Duodenal mucosa (tissue), 2 donors: ENCODE measurements around the gene CAMTA1.
"Not testable (repeated sequence)": the region's sequence is repeated elsewhere in the genome, so short reads cannot be mapped to it uniquely, and the experiment has no call there.

Experiments
- H3K27ac ChIP-seq: one replicate; pipeline ENCODE4 v1.7.0; 2013; ENCODE audit warnings: low read depth, low read length
- H3K27me3 ChIP-seq, 2 donors: one replicate each; pipeline ENCODE4 v1.7.0; 2013; ENCODE audit warnings: low read length in 2 of 2, control low read depth in 1 of 2; ENCODE audit not compliant: insufficient read depth in 2 of 2, control insufficient read depth in 1 of 2
- H3K36me3 ChIP-seq, 2 donors: one replicate each; pipeline ENCODE4 v1.7.0; 2013; ENCODE audit warnings: low read length in 2 of 2, control low read depth in 1 of 2; ENCODE audit not compliant: insufficient read depth in 2 of 2, control insufficient read depth in 1 of 2
- H3K4me1 ChIP-seq, 2 donors: one replicate each; pipeline ENCODE4 v1.7.0; 2013; ENCODE audit warnings: low read length in 2 of 2, control low read depth in 1 of 2; ENCODE audit not compliant: insufficient read depth in 2 of 2, control insufficient read depth in 1 of 2
- H3K4me3 ChIP-seq, 2 donors: one replicate each; pipeline ENCODE4 v1.7.0; 2013; ENCODE audit warnings: low read length in 2 of 2, low read depth in 1 of 2
- H3K9ac ChIP-seq, 2 donors: one replicate each; pipeline ENCODE4 v1.7.0; 2013; ENCODE audit warnings: low read length in 2 of 2, low read depth in 1 of 2
- H3K9me3 ChIP-seq, 2 donors: one replicate each; pipeline ENCODE4 v1.7.0; 2013; ENCODE audit warnings: low read length in 2 of 2, control low read depth in 1 of 2; ENCODE audit not compliant: control insufficient read depth in 1 of 2

Gene CAMTA1

DNA sequence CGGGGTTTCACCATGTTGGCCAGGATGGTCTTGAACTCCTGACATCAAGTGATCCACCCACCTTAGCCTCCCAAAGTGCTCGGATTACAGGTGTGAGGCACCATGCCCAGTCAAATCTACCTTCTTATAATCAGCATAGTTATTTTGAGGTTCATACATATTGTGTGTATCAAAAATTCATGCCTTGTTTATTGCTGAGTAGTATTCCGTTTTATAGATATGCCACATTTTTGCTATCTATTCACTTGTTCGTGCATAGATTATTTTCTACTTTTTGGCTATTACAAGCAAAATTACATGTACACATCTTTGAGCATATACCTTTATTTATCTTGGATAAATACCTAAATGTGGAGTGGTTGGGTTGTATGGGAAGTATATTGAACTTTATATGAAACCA is 344.9 kb downstream of the CAMTA1 start:
- H3K36me3 ChIP-seq = no peaks in the 10 kb centered on the region
- no peak overlapping the region for H3K9ac ChIP-seq
- H3K27me3 ChIP-seq = no peaks in the 10 kb centered on the region
- H3K4me1 ChIP-seq = no peaks in the 10 kb centered on the region
- no peak overlapping the region for H3K27ac ChIP-seq
- no peak overlapping the region for H3K4me3 ChIP-seq
- H3K9me3 ChIP-seq = no peaks in the 10 kb centered on the region

DNA sequence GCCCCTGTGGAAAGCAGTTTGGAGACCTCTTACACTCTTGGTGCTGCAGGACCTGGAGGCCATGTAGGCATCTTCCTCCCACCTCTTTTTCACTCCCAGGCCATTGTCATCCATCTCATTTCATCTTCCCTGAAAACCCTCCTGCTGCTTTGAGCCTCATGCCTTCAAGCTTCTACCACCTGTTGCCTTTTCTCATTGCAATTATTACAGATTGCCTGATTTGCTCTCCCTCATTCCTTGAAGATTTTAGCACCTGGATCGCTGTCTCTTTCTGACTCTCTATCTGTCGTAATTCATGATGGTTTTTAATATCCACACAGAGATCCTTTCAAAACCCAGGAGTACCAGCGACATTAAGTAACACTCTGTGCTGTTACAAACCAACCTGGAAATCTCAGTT is 350.2 kb downstream of the CAMTA1 start:
- H3K9ac ChIP-seq = no peak overlapping the region
- no peaks in the 10 kb centered on the region for H3K4me1 ChIP-seq
- H3K27ac ChIP-seq = no peak overlapping the region
- H3K9me3 ChIP-seq = no peaks in the 10 kb centered on the region
- no peaks in the 10 kb centered on the region for H3K27me3 ChIP-seq
- H3K4me3 ChIP-seq = no peak overlapping the region
- H3K36me3 ChIP-seq = no peaks in the 10 kb centered on the region

DNA sequence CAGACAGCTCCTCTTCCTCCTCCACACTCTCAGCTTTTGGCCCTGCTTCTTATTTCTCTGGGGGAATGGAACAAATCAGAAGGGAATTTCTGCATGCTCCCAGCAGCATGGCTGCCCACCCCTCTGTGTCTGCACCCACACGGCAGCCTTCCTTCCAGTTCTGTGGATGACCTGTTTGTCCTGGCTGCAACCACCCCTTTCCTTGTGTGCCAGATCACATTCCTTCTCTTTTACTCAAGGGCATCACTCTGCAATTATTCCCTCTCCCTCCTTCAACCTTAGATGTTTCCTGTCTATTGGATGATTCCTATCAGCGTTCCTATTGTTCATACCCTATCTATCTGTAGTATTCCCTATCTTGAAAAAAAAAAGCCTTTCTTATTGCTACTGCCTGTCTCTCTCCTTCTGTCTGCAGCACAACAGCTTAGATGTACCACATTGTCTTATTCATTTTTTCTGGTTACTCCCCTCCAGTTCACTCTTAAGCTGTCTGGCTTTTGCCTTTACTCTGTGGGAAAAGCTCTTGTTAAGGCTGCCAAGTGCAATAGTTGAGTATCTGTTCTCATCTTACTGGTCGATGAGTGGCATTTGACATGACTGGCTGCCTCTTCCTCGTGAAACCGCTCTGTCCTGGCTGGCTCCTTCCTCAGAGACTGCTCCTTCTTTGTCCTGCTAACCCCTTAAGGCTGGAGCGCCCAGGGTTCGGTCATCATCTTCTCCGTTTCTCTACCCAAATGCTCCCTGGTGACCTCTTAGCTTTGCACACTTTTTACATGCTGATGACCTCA is 351.1 kb downstream of the CAMTA1 start:
- Histone ChIP-seq H3K9me3 (no peaks in the 10 kb centered on the region), H3K27me3 (no peaks in the 10 kb centered on the region)

DNA sequence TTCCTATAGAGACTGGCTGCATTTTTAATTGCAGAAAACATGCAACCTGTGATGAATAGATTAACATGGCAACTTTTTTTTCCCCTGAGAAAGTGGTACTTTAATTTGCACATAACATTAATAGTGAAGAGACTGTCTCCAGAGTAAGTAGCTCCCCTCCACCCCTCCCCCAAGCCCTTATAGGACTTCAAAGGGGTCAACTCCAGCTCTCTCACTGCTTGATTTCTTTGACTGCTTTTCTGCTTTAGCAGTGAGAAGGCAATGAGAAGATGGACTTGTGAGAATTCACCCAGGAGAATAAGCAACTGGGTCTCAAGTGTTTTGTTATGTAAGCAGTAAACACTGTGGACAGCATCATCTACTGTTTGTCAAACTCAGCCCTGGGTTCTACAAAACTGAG is 355.0 kb downstream of the CAMTA1 start:
- no peaks in the 10 kb centered on the region for H3K27me3 ChIP-seq
- H3K27ac ChIP-seq = no peak overlapping the region
- H3K9ac ChIP-seq = no peak overlapping the region
- no peaks in the 10 kb centered on the region for H3K4me1 ChIP-seq
- no peak overlapping the region for H3K4me3 ChIP-seq
- no peaks in the 10 kb centered on the region for H3K9me3 ChIP-seq
- H3K36me3 ChIP-seq = no peaks in the 10 kb centered on the region

More for the DNA sequence above, 351.1 kb downstream of the CAMTA1 start:
- Histone ChIP-seq H3K27ac (no peak overlapping the region), H3K4me3 (no peak overlapping the region), H3K9ac (no peak overlapping the region), H3K4me1 (no peaks in the 10 kb centered on the region), H3K36me3 (no peaks in the 10 kb centered on the region)

DNA sequence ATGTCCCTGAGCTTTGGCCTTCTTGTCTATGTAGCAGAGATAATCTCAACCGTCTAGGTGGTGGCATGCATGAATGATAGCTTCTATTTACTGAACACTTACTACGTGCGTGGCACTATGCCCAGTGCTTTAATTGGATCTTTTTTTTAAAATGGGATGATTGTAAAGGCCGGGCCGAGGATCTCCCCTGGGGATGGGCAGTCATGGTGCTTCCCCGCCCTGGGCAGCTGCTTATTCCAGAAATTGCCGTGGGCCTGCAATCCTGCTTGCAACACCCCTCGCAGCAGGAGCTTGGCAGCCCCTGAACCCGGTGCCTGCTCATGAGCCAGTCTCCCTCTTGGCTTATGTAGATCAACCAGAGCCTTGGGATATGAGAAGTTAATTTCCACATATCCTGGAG is 360.7 kb downstream of the CAMTA1 start:
- Histone ChIP-seq H3K9me3 (no peaks in the 10 kb centered on the region), H3K4me1 (no peaks in the 10 kb centered on the region), H3K4me3 (no peak overlapping the region), H3K27me3 (no peaks in the 10 kb centered on the region), H3K27ac (no peak overlapping the region), H3K36me3 (no peaks in the 10 kb centered on the region), H3K9ac (no peak overlapping the region)

DNA sequence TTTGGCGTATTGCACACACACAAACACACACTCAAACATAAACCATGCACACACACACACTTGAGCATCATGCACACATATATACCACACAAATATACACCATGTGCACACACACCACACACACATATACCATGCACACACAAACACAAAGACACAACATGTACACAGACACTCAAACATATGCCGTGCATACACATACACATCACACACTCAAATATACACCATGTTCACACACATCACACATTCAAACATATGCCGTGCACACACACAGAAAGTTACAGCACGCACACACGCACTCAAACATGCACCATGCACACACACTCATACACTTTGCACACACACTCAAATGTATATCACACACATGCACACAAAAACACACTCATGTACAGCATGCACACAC is 361.5 kb downstream of the CAMTA1 start:
- no peaks in the 10 kb centered on the region for H3K4me1 ChIP-seq
- no peak overlapping the region for H3K27ac ChIP-seq
- H3K27me3 ChIP-seq = no peaks in the 10 kb centered on the region
- no peaks in the 10 kb centered on the region for H3K9me3 ChIP-seq
- H3K36me3 ChIP-seq = no peaks in the 10 kb centered on the region
- H3K9ac ChIP-seq = no peak overlapping the region
- H3K4me3 ChIP-seq = no peak overlapping the region

DNA sequence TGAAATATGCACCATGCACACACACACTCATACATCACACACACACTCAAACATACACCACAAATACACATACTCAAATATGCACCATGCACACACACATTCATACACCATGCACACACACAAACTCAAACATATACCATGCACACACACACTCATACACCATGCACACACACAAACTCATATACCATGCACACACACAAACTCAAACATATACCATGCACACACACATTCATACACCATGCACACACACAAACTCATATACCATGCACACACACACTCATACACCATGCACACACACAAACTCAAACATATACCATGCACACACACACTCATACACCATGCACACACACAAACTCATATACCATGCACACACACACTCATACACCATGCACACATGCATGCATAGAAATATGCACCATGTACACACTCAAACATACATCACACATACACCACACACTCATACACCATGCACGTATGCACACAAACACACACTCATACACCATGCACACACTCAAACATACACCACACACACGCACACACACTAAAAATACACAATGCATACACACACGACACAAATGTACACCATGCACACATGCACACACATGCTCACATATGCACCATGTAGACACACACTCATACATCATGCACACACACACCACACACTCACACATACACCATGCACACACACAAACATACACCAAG is 362.5 kb downstream of the CAMTA1 start:
- H3K27ac ChIP-seq, H3K9ac ChIP-seq, H3K27me3 ChIP-seq, H3K9me3 ChIP-seq, H3K4me1 ChIP-seq, H3K4me3 ChIP-seq, H3K36me3 ChIP-seq: not testable (repeated sequence)

DNA sequence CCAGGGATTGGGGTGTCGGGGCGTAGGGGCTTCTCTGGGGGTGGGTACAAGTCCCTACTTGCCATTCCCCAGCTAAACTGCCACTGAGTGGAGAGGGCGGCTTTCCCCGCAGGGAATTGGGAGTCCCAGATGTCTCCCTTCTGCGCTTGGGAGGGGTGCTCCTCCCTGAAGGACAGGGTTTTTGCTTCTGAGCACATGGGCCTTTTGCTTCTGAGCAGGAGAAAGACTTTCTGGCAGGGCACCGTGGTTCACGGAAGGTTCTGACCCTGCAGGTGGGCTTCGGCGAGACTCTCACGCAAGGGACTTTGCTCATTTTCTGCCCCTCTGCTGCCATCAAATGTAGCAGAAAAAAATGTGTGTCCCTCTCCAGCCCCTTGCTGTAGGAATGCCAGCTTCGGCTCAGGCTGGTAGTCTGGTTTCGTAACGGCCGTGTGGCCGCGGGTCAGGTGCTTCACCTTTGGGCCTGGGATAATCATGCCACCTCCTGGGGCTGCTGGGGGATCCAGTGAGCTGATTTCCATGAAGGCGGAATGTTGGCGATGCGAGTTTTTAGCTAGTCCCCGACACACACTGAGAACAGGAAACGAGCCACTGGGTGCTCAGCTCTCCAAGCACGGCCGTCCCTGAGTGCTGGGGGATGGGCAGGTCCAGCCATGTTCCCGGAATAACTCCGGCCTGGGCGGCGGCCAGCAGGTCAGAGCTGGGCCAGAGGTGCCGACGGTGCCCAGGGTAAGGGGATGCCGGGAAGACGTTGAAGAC is 364.0 kb downstream of the CAMTA1 start:
- Histone ChIP-seq H3K9ac (no peak overlapping the region), H3K4me3 (no peak overlapping the region)

DNA sequence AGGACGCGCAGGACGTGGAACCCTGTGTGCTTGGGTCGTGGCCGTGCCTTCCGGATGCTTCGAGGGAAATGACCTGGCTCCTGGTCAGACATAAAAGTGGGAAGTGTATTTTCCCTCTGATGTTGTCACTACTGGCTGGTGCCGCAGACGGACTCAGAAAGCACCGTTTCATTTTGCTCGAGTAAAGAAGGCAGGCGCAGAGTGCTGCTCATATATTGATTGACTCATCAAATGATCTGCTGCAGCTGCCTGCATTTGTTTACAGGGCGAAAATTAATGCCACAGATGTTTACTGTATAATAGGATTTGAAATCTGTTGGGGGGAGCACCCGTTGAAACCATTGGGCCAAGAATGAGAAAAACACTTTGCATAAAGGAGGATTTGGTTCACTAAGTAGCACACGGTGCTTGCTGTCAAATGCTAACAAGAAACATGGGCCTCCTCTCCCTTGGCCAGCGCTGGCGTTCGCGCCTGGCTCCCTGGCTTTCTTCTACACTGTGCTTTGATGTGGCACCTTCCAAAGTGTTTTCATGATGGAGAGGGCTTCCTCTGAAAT is 365.5 kb downstream of the CAMTA1 start:
- no peak overlapping the region for H3K27ac ChIP-seq
- H3K4me3 ChIP-seq = no peak overlapping the region
- no peaks in the 10 kb centered on the region for H3K27me3 ChIP-seq
- H3K4me1 ChIP-seq = no peaks in the 10 kb centered on the region
- no peaks in the 10 kb centered on the region for H3K36me3 ChIP-seq
- no peak overlapping the region for H3K9ac ChIP-seq
- no peaks in the 10 kb centered on the region for H3K9me3 ChIP-seq

More for the DNA sequence above, 364.0 kb downstream of the CAMTA1 start:
- no peaks in the 10 kb centered on the region for H3K9me3 ChIP-seq
- no peaks in the 10 kb centered on the region for H3K4me1 ChIP-seq
- no peaks in the 10 kb centered on the region for H3K27me3 ChIP-seq
- no peaks in the 10 kb centered on the region for H3K36me3 ChIP-seq
- H3K27ac ChIP-seq = no peak overlapping the region

DNA sequence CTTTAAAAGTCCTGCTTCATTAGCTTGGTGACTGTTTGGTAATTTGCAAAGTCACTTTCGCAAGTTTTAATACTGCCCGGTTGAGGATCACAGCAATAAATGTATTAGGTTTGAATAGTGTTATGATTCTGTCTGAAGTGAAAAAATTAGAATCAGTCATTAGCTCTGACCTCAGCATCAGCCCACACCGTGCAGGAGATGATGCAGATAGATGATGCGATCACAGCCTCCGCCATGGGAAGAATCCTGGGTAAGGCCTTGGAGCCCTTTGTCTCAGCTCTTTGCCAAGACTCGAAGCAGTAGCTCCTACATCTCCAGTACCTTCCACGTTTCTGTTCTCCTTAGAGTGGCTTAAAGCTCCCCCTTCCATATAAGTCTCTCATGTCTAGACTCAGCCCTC is 366.7 kb downstream of the CAMTA1 start:
- H3K4me1 ChIP-seq = no peaks in the 10 kb centered on the region
- no peaks in the 10 kb centered on the region for H3K27me3 ChIP-seq
- H3K9ac ChIP-seq = no peak overlapping the region
- no peaks in the 10 kb centered on the region for H3K36me3 ChIP-seq
- H3K4me3 ChIP-seq = no peak overlapping the region
- no peaks in the 10 kb centered on the region for H3K9me3 ChIP-seq
- no peak overlapping the region for H3K27ac ChIP-seq
